ENCODE results near the gene NFKB1. TPM values are rescaled to one million over a fixed set of nuclear protein-coding genes. Genes with fewer than 3 reads are reported as not detected.
A peak's percentile ranks its signal among the peaks of the same experiment; 100 is the strongest.

Gene NFKB1
- total RNA-seq, 2 donors from 2014 or later, result 57.6 to 61.6 TPM

- H3K9ac ChIP-seq (ENCODE audit: low read depth in 2 of 2, low read length in 2 of 2), result peak overlapping the region; percentile 78 to 95
These were observed 835 bp upstream of the NFKB1 start for GRCh38 chr4:102500352-102500695.

DNA sequence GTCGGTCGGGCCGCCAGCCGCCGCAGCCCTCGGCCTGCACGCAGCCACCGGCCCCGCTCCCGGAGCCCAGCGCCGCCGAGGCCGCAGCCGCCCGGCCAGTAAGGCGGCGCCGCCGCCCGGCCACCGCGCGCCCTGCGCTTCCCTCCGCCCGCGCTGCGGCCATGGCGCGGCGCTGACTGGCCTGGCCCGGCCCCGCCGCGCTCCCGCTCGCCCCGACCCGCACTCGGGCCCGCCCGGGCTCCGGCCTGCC, 213 bp downstream of the NFKB1 start:
- intact Hi-C loops (cut with DNase I), result loop anchor here (5.0 kb wide), 1 partner anchor 54 kb away; no protein-coding TSS in a partner anchor
- Histone ChIP-seq H3K9ac (ENCODE audit: low read depth in 2 of 2, low read length in 2 of 2) (peak overlapping the region; percentile 95 to 97), H3K27ac (peak overlapping the region; percentile 95), H3K9me3 (no peaks in the 10 kb centered on the region), H3K27me3 (no peaks in the 10 kb centered on the region), H3K4me1 (peaks cover 4% of the 10 kb centered on the region), H3K36me3 (no peaks in the 10 kb centered on the region), H3K4me3 (peak overlapping the region; percentile 69)
- no peak for DNase-seq
- TF ChIP-seq, protein P1, sequence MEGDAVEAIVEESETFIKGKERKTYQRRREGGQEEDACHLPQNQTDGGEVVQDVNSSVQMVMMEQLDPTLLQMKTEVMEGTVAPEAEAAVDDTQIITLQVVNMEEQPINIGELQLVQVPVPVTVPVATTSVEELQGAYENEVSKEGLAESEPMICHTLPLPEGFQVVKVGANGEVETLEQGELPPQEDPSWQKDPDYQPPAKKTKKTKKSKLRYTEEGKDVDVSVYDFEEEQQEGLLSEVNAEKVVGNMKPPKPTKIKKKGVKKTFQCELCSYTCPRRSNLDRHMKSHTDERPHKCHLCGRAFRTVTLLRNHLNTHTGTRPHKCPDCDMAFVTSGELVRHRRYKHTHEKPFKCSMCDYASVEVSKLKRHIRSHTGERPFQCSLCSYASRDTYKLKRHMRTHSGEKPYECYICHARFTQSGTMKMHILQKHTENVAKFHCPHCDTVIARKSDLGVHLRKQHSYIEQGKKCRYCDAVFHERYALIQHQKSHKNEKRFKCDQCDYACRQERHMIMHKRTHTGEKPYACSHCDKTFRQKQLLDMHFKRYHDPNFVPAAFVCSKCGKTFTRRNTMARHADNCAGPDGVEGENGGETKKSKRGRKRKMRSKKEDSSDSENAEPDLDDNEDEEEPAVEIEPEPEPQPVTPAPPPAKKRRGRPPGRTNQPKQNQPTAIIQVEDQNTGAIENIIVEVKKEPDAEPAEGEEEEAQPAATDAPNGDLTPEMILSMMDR (IDR thresholded peaks at IDR 0.05), result no peak

More at GRCh38 chr4:102500352-102500695, 835 bp upstream of the NFKB1 start:
- intact Hi-C loops (cut with DNase I), result loop anchor here (5.0 kb wide), 1 partner anchor 53 kb away; no protein-coding TSS in a partner anchor
- Histone ChIP-seq H3K27me3 (no peaks in the 10 kb centered on the region), H3K36me3 (no peaks in the 10 kb centered on the region), H3K9me3 (no peaks in the 10 kb centered on the region), H3K4me3 (peak overlapping the region; percentile 69), H3K4me1 (peaks cover 4% of the 10 kb centered on the region), H3K27ac (peak overlapping the region; percentile 95)
- DNase-seq, result peak; percentile 40
- TF ChIP-seq, protein P1 (IDR thresholded peaks at IDR 0.05), result no peak

GRCh38 chr4:102502543-102502818, 1.3 kb downstream of the NFKB1 start:
- no peak for DNase-seq
- H3K27me3 ChIP-seq, result no peaks in the 10 kb centered on the region
- peak overlapping the region; percentile 95 to 97 for H3K9ac ChIP-seq (ENCODE audit: low read depth in 2 of 2, low read length in 2 of 2)
- H3K36me3 ChIP-seq, result no peaks in the 10 kb centered on the region
- TF ChIP-seq, protein P1 (IDR thresholded peaks at IDR 0.05), result no peak
- peak overlapping the region; percentile 95 for H3K27ac ChIP-seq
- intact Hi-C loops (cut with DNase I), result loop anchor here (5.0 kb wide), 1 partner anchor 55 kb away; no protein-coding TSS in a partner anchor
- H3K4me1 ChIP-seq, result peaks cover 4% of the 10 kb centered on the region
- peak overlapping the region; percentile 69 for H3K4me3 ChIP-seq
- no peaks in the 10 kb centered on the region for H3K9me3 ChIP-seq

DNA sequence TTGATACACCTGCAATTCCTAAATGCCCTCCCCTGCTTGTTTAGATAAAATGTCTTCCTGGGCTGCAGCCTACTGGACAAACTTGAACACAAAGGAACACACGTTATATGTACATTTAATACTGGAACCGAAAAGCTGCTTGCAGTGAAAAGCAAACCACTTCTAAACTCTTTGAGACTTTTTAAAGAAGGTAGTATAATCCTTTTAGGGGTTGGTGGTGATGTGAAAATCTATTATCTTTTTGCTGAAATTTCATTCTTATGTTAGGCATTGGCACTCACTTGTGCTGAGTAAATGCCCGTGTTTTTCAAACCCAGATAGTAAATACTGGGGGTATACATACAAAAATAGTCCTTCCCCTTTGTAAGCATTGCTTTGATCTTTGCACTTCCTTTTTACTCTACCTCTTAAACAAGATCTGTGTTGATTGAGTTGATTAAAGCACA, 2.2 kb downstream of the NFKB1 start:
- Histone ChIP-seq H3K36me3 (no peaks in the 10 kb centered on the region), H3K9ac (ENCODE audit: low read depth in 2 of 2, low read length in 2 of 2) (peak overlapping the region in 1 of 2 donors; percentile 30), H3K4me1 (peaks cover 4% of the 10 kb centered on the region), H3K27ac (no peak overlapping the region), H3K4me3 (peak overlapping the region; percentile 69), H3K27me3 (no peaks in the 10 kb centered on the region), H3K9me3 (no peaks in the 10 kb centered on the region)
- TF ChIP-seq, protein P1 (IDR thresholded peaks at IDR 0.05), result no peak
- no peak for DNase-seq
- intact Hi-C loops (cut with DNase I), result loop anchor here (5.0 kb wide), 1 partner anchor 56 kb away; no protein-coding TSS in a partner anchor

- TF ChIP-seq, protein P1 (IDR thresholded peaks at IDR 0.05), result no peak
- Histone ChIP-seq H3K4me1 (peaks cover 4% of the 10 kb centered on the region), H3K9ac (ENCODE audit: low read depth in 2 of 2, low read length in 2 of 2) (peak overlapping the region in 1 of 2 donors; percentile 30), H3K27ac (no peak overlapping the region), H3K36me3 (no peaks in the 10 kb centered on the region), H3K4me3 (peak overlapping the region; percentile 69), H3K27me3 (no peaks in the 10 kb centered on the region), H3K9me3 (no peaks in the 10 kb centered on the region)
- intact Hi-C loops (cut with DNase I), result loop anchor here (5.0 kb wide), 1 partner anchor 57 kb away; no protein-coding TSS in a partner anchor
- DNase-seq, result no peak
These were observed 3.0 kb downstream of the NFKB1 start for GRCh38 chr4:102503831-102504786.
